ENCODE measurements around the gene PDSS1.

PDSS1 gene

DNA sequence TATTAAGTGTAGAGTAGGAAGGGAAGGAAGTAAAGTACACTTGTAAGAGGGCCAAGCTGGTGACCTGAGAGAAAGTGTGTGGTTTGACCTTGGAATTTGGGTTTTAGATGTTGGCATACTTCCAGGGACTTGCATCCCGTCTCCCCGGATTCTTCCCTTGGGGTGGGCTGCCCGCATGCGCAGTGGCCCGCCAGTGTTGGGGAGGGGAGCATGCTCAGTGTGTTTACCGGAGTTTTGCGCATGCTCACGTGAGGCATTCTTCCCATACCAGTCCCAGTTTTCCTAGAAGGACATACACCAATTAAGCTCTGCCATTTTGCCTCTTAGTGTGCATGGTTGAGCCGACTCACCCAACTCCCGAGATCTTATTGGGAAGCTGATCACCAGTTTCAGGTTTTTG lies 9.4 kb downstream of the PDSS1 start:
- no peak overlapping the region for H3K4me3 Mint-ChIP-seq
- H3K27ac Mint-ChIP-seq, result peak overlapping the region; percentile 82
- peaks cover 53% of the 10 kb centered on the region for H3K4me1 Mint-ChIP-seq (ENCODE audit: low read depth)
- peaks cover 6% of the 10 kb centered on the region for H3K9me3 Mint-ChIP-seq
- H3K27me3 Mint-ChIP-seq, result no peaks in the 10 kb centered on the region
- intact Hi-C loops (cut with micrococcal nuclease), result no loop called here
- H3K36me3 Mint-ChIP-seq (ENCODE audit: low read depth), result peaks cover 70% of the 10 kb centered on the region

- intact Hi-C loops (cut with micrococcal nuclease), result no loop called here
- H3K4me3 Mint-ChIP-seq, result no peak overlapping the region
- H3K4me1 Mint-ChIP-seq (ENCODE audit: low read depth), result peaks cover 31% of the 10 kb centered on the region
- H3K27me3 Mint-ChIP-seq, result no peaks in the 10 kb centered on the region
- H3K27ac Mint-ChIP-seq, result no peak overlapping the region
- H3K9me3 Mint-ChIP-seq, result peaks cover 2% of the 10 kb centered on the region
- H3K36me3 Mint-ChIP-seq (ENCODE audit: low read depth), result peaks cover 72% of the 10 kb centered on the region
These were observed 13.8 kb downstream of the PDSS1 start for GRCh38 chr10:26711324-26711723.

DNA sequence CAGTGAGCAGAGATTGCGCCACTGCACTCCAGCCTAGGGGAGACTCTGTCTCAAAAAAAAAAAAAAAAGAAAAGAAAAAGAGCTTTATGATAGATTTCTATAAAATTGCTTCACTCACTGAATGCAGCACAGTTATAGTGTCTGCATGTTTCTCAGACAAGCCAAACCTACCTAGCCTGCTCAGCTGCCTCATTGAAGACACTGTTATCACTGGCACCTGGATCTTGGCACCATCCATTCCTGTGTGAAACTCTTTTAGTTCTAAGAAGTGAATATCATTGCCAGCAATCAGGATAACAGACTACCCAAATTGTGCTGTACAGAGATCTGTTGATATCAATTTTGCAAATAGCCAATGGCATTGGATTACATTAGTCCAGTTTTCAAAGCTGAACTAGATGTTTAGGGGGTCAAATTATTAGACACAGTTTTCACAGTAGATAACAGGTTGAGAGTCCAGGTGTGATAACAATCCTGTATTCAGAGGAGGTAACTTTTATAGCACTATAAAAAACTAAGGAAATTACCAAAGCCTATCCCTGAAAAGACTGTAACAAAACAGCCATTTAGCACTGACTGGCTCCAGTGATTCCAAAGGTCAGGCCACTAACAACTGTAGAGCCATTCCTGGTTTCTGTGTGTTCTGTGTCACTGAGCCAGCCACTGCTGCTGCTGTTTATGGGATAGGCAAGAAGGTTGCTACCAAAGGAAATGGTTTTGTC lies 17.1 kb downstream of the PDSS1 start:
- Mint-ChIP-seq H3K27ac (peak overlapping the region; percentile 41), H3K36me3 (ENCODE audit: low read depth) (peaks cover 69% of the 10 kb centered on the region)
- intact Hi-C loops (cut with micrococcal nuclease), result no loop called here

GRCh38 chr10:26715137-26715487 lies 17.6 kb downstream of the PDSS1 start:
- no peak overlapping the region for H3K4me3 Mint-ChIP-seq
- H3K27me3 Mint-ChIP-seq, result no peaks in the 10 kb centered on the region
- H3K4me1 Mint-ChIP-seq (ENCODE audit: low read depth), result no peaks in the 10 kb centered on the region
- intact Hi-C loops (cut with micrococcal nuclease), result no loop called here
- peaks cover 71% of the 10 kb centered on the region for H3K36me3 Mint-ChIP-seq (ENCODE audit: low read depth)
- H3K9me3 Mint-ChIP-seq, result no peaks in the 10 kb centered on the region
- H3K27ac Mint-ChIP-seq, result no peak overlapping the region

More for the DNA sequence above, 17.1 kb downstream of the PDSS1 start:
- Mint-ChIP-seq H3K9me3 (no peaks in the 10 kb centered on the region), H3K4me1 (ENCODE audit: low read depth) (no peaks in the 10 kb centered on the region), H3K4me3 (no peak overlapping the region), H3K27me3 (no peaks in the 10 kb centered on the region)

DNA sequence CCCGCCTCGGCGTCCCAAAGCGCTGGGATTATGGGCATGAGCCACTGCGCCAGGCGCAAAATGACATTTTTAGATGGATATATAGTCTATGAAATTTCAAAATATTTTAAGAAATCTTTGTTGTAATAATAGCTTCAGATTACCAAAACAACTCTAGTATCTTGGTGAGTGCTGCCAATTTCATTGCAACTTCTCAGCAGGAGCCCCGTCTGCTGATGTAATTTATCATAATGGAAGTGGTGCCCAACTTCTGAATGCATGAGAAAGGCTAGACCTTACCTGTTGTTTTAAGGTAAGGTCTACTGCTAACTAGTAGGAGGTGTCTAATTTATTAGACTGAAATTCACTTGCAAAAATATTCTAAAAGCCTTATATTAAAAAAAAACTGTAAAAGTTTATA lies 20.0 kb downstream of the PDSS1 start:
- Mint-ChIP-seq H3K4me3 (no peak overlapping the region), H3K27ac (no peak overlapping the region), H3K36me3 (ENCODE audit: low read depth) (peaks cover 92% of the 10 kb centered on the region), H3K9me3 (no peaks in the 10 kb centered on the region), H3K4me1 (ENCODE audit: low read depth) (no peaks in the 10 kb centered on the region), H3K27me3 (no peaks in the 10 kb centered on the region)
- intact Hi-C loops (cut with micrococcal nuclease), result no loop called here

- intact Hi-C loops (cut with micrococcal nuclease), result no loop called here
- no peaks in the 10 kb centered on the region for H3K9me3 Mint-ChIP-seq
- H3K4me1 Mint-ChIP-seq (ENCODE audit: low read depth), result peaks cover 5% of the 10 kb centered on the region
- peaks cover 88% of the 10 kb centered on the region for H3K36me3 Mint-ChIP-seq (ENCODE audit: low read depth)
- no peak overlapping the region for H3K4me3 Mint-ChIP-seq
- peak overlapping the region; percentile 19 for H3K27ac Mint-ChIP-seq
- H3K27me3 Mint-ChIP-seq, result no peaks in the 10 kb centered on the region
These were observed 24.1 kb downstream of the PDSS1 start for GRCh38 chr10:26721561-26721960.

DNA sequence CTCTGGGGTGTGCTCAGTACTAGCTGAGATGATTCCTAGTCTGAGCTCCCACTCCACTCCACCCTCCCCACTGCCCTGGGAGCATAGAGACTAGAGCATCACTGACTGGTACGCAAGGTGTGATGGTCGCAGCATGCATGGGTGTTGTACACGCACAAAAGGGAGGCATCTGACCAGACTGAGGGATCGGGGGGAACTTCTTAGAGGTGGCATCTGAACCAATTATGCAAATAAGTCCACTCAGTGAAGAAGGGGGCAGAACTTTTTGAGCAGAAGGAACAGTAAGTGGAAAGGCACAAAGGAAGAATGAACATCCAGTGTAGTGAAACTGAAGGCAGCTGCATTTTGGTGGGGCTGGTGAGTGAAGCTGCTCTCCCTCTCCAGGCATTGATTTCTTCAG lies 25.5 kb downstream of the PDSS1 start:
- Mint-ChIP-seq H3K4me3 (no peak overlapping the region), H3K36me3 (ENCODE audit: low read depth) (peaks cover 91% of the 10 kb centered on the region), H3K9me3 (no peaks in the 10 kb centered on the region), H3K27me3 (no peaks in the 10 kb centered on the region), H3K27ac (no peak overlapping the region), H3K4me1 (ENCODE audit: low read depth) (peaks cover 5% of the 10 kb centered on the region)
- intact Hi-C loops (cut with micrococcal nuclease), result no loop called here

DNA sequence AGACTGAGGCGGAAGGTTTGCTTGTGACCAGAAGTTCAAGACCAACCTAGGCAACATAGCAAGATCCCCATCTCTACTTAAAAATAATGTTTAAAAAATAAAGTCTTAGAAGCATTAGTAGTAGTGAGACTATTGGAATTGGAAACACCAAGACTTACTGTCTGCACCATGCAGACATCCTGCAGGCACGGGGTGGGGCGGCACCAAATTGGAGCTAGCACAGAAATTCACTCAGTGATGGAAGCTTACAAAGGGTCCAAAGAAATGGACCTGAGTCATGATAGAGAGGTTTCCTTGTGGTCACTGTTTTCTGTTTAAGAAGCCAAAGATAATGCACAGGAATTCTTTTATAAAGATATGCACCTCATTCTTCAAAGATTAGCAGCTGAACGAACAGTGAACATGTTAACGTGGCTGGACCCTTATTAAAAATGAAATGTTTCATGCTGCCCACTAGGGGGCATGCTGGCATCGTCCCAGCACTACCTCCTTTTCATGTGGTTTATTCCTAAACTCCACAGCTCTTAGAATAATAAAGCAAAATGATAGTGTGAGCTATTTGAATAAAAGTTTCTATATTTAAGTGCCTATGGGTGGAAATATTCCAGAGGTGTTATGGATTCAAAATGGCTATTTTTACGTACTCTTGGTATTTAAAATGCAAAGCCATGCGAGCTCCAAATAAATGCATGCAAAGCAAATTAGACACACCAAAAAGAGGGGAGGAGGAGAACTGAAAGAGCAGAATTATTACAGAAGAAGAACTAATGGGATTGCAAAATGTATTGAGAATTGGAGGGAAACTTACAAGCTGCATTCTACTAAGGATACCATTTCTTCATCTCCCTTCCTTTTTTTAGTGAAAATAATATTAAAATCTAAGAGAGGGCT lies 28.6 kb downstream of the PDSS1 start:
- no peaks in the 10 kb centered on the region for H3K27me3 Mint-ChIP-seq
- peaks cover 86% of the 10 kb centered on the region for H3K36me3 Mint-ChIP-seq (ENCODE audit: low read depth)
- H3K9me3 Mint-ChIP-seq, result no peaks in the 10 kb centered on the region
- peak overlapping the region; percentile 34 for H3K27ac Mint-ChIP-seq
- H3K4me1 Mint-ChIP-seq (ENCODE audit: low read depth), result peaks cover 17% of the 10 kb centered on the region
- H3K4me3 Mint-ChIP-seq, result no peak overlapping the region
- intact Hi-C loops (cut with micrococcal nuclease), result loop anchor here (1.0 to 5.0 kb wide), 2 partner anchors 156 to 389 kb away; no protein-coding TSS in a partner anchor

- Mint-ChIP-seq H3K27ac (no peak overlapping the region), H3K4me1 (ENCODE audit: low read depth) (peaks cover 17% of the 10 kb centered on the region), H3K9me3 (no peaks in the 10 kb centered on the region), H3K4me3 (no peak overlapping the region), H3K27me3 (no peaks in the 10 kb centered on the region), H3K36me3 (ENCODE audit: low read depth) (peaks cover 86% of the 10 kb centered on the region)
- intact Hi-C loops (cut with micrococcal nuclease), result loop anchor here (5.0 kb wide), 1 partner anchor 390 kb away; no protein-coding TSS in a partner anchor
These were observed 29.5 kb downstream of the PDSS1 start for GRCh38 chr10:26727005-26727404.

- H3K27ac Mint-ChIP-seq, result no peak overlapping the region
- H3K4me1 Mint-ChIP-seq (ENCODE audit: low read depth), result peaks cover 17% of the 10 kb centered on the region
- intact Hi-C loops (cut with micrococcal nuclease), result loop anchor here (5.0 kb wide), 1 partner anchor 392 kb away; no protein-coding TSS in a partner anchor
- H3K9me3 Mint-ChIP-seq, result no peaks in the 10 kb centered on the region
- H3K36me3 Mint-ChIP-seq (ENCODE audit: low read depth), result peaks cover 90% of the 10 kb centered on the region
- H3K4me3 Mint-ChIP-seq, result no peak overlapping the region
- no peaks in the 10 kb centered on the region for H3K27me3 Mint-ChIP-seq
These were observed 31.5 kb downstream of the PDSS1 start for GRCh38 chr10:26728957-26729356.

DNA sequence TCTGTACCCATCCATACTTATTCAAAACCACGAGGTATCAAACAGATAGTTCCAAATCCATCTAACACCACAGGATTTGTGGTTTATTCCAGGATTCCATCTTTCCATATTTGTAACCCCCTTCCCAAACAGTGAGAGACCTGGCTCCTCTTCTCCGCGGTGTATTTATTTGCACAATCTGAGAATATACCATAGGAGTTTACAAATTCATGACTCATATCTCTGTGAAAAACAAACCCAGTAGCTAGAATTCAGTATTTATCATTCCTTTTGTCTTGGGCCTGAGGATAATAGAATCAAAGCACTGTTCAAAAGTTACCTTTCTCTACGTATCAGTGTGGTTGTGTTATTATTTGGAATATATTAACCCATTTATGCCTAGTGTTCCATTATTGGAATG lies 31.9 kb downstream of the PDSS1 start:
- Mint-ChIP-seq H3K27me3 (no peaks in the 10 kb centered on the region), H3K4me1 (ENCODE audit: low read depth) (peaks cover 17% of the 10 kb centered on the region), H3K36me3 (ENCODE audit: low read depth) (peaks cover 90% of the 10 kb centered on the region), H3K4me3 (no peak overlapping the region), H3K9me3 (no peaks in the 10 kb centered on the region), H3K27ac (no peak overlapping the region)
- intact Hi-C loops (cut with micrococcal nuclease), result loop anchor here (5.0 kb wide), 1 partner anchor 392 kb away; no protein-coding TSS in a partner anchor

DNA sequence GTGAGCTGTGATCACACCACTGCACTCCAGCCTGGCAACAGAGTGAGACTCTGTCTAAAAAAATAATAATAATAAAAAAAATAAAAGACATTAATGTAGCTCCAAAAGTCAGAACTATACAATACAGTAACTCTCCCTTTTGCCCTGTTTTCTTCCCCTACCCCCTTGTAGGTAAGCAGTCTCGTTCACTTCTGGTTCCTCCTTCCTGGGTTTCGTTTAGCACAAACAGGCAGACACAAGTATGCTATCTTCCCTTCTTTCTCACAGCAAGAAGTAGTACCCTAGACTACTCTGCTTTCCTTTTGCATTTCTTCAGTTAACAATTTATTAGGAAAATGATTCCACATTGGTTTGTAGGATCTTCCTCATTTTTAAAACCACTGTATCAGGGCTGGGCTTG lies 33.1 kb downstream of the PDSS1 start:
- H3K4me3 Mint-ChIP-seq, result no peak overlapping the region
- intact Hi-C loops (cut with micrococcal nuclease), result no loop called here
- H3K4me1 Mint-ChIP-seq (ENCODE audit: low read depth), result peaks cover 21% of the 10 kb centered on the region
- no peaks in the 10 kb centered on the region for H3K9me3 Mint-ChIP-seq
- peaks cover 91% of the 10 kb centered on the region for H3K36me3 Mint-ChIP-seq (ENCODE audit: low read depth)
- H3K27ac Mint-ChIP-seq, result peak overlapping the region; percentile 64
- no peaks in the 10 kb centered on the region for H3K27me3 Mint-ChIP-seq

DNA sequence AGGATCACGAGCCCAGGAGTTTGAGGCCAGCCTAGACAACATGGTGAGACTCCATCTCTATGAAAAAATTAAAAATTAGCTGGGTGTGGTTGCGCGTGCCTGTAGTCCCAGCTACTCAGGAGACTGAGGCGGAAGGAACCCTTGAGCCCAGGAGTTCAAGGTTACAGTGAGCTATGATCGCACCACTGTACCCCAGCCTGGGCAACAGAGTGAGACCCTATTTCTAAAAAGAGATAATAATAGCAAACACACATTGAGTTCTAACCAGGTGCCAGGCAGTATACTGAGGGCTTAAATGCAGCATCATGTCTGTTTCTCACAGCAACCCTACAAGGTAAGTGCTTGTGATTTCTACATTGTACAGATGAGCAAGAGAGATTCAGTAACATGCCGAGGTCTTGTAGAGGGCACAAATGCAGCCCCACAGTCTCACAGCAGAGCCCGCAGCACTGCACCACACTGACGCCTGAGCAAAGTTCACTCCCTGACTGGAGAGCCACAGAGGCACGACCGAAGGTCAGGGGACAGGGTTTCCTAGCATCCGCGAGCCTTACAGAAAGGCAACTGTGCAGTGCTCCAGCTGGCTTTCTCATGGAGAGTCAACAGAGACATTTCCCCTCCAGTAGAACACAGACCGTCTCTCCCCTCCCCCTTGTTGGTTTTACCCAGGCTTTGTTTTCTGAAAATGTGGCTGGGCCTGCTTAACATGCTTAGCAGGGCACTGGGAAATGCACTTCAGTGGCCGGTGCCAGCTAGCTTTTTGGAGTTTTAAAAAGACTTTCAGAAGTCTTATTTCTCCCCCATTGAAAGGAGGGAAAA lies 36.5 kb downstream of the PDSS1 start:
- no peaks in the 10 kb centered on the region for H3K27me3 Mint-ChIP-seq
- H3K36me3 Mint-ChIP-seq (ENCODE audit: low read depth), result peaks cover 86% of the 10 kb centered on the region
- intact Hi-C loops (cut with micrococcal nuclease), result no loop called here
- H3K27ac Mint-ChIP-seq, result peak overlapping the region; percentile 89
- no peaks in the 10 kb centered on the region for H3K9me3 Mint-ChIP-seq
- no peak overlapping the region for H3K4me3 Mint-ChIP-seq
- H3K4me1 Mint-ChIP-seq (ENCODE audit: low read depth), result peaks cover 35% of the 10 kb centered on the region

Measured in dendritic cell treated with granulocyte-macrophage colony-stimulating factor and Interleukin-4, amounts not matched to agents 40 ng/mL and 50 ng/mL, for 4 days (primary cell).